Vagina (tissue), 2 donors: ENCODE results near the gene SLC29A3. TPM values are rescaled to one million over a fixed set of nuclear protein-coding genes. Genes with fewer than 3 reads are reported as not detected.

Source experiments
- DNase-seq, 2 donors: peaks; one replicate each; pipeline ENCODE4 v3.0.0-alpha.2; 2017; ENCODE audit errors: extremely low spot score in 2 of 2
- H3K27ac ChIP-seq: fragments of 200-600 bp; sonication (generic); one replicate; pipeline ENCODE4 v1.5.1; 2019
- H3K27me3 ChIP-seq: fragments of 200-600 bp; sonication (generic); one replicate; pipeline ENCODE4 v1.5.1; 2019
- H3K36me3 ChIP-seq, 2 donors: fragments of 200-600 bp; sonication (generic); one replicate each; pipeline ENCODE4 v1.5.1; 2017 to 2019
- H3K4me1 ChIP-seq: fragments of 200-600 bp; sonication (generic); one replicate; pipeline ENCODE4 v1.5.1; 2019
- H3K4me3 ChIP-seq, 2 donors: fragments of 200-600 bp; sonication (generic); 1 replicate in 1 of 2; 2 replicates in 1 of 2; pipeline ENCODE4 v1.5.1; 2016 to 2019
- H3K9me3 ChIP-seq: fragments of 200-600 bp; sonication (generic); one replicate; pipeline ENCODE4 v1.5.1; 2019
- CTCF ChIP-seq, 3 experiments: fragments of 450-650 bp in 2 of 3; fragments of 200-600 bp in 1 of 3; sonication (generic) in 1 of 3; IDR thresholded peaks; one replicate each; pipeline ENCODE4 v1.5.1; 2017 to 2019; ENCODE audit warnings: antibody characterized with exemption in 3 of 3, mild to moderate bottlenecking in 2 of 3, moderate library complexity in 2 of 3
- POLR2A ChIP-seq, 2 donors: fragments of 450-650 bp; IDR thresholded peaks; one replicate each; pipeline ENCODE4 v1.6.1; 2017; ENCODE audit warnings: antibody characterized with exemption in 2 of 2, mild to moderate bottlenecking in 2 of 2, moderate library complexity in 2 of 2
- POLR2AphosphoS5 ChIP-seq, 2 donors: sonication (generic); formaldehyde crosslinking; IDR thresholded peaks; one replicate each; pipeline ENCODE4 v1.9.0; 2017; ENCODE audit warnings: antibody characterized with exemption in 2 of 2, mild to moderate bottlenecking in 2 of 2, low read depth in 1 of 2; ENCODE audit not compliant: insufficient read depth in 1 of 2
- intact Hi-C: fragments of 100-400 bp; cut with DNase I; formaldehyde crosslinking; loops from one replicate; pipeline ENCODE4 v1.15.1; 2023
- total RNA-seq: library from RNA; depleted of rRNA; stranded (reverse); fragments of >200 nt; gene quantifications from one replicate; pipeline ENCODE4 v1.2.3, GENCODE V29; 2016

SLC29A3 gene
- total RNA-seq, 1 donor from 2014 or later = 7.6 TPM

GRCh38 chr10:71389768-71390460 lies 70.9 kb downstream of the SLC29A3 start:
- no peaks in the 10 kb centered on the region for H3K4me1 ChIP-seq
- H3K27ac ChIP-seq = no peak overlapping the region
- DNase-seq = no peak
- TF ChIP-seq CTCF (IDR thresholded peaks at IDR 0.05) (no peak), POLR2A (IDR thresholded peaks at IDR 0.05) (no peak), POLR2AphosphoS5 (IDR thresholded peaks at IDR 0.05; ENCODE audit: insufficient read depth in 1 of 2, low read depth in 1 of 2) (no peak)
- no peaks in the 10 kb centered on the region for H3K9me3 ChIP-seq
- H3K36me3 ChIP-seq = no peaks in the 10 kb centered on the region
- H3K4me3 ChIP-seq = no peak overlapping the region
- intact Hi-C loops = loop anchor here (10.0 kb wide), 2 partner anchors 305 to 415 kb away; no protein-coding TSS in a partner anchor
- no peaks in the 10 kb centered on the region for H3K27me3 ChIP-seq

- H3K27me3 ChIP-seq = no peaks in the 10 kb centered on the region
- no peak overlapping the region for H3K27ac ChIP-seq
- intact Hi-C loops = loop anchor here (10.0 kb wide), 2 partner anchors 304 to 414 kb away; no protein-coding TSS in a partner anchor
- TF ChIP-seq POLR2AphosphoS5 (IDR thresholded peaks at IDR 0.05; ENCODE audit: insufficient read depth in 1 of 2, low read depth in 1 of 2) = no peak
- no peak for TF ChIP-seq CTCF (IDR thresholded peaks at IDR 0.05)
- TF ChIP-seq POLR2A (IDR thresholded peaks at IDR 0.05) = no peak
- H3K36me3 ChIP-seq = no peaks in the 10 kb centered on the region
- H3K9me3 ChIP-seq = no peaks in the 10 kb centered on the region
- no peak for DNase-seq
- no peak overlapping the region for H3K4me3 ChIP-seq
- H3K4me1 ChIP-seq = no peaks in the 10 kb centered on the region
These were observed 71.4 kb downstream of the SLC29A3 start for GRCh38 chr10:71390461-71390835.

- Histone ChIP-seq H3K27me3 (no peaks in the 10 kb centered on the region), H3K9me3 (no peaks in the 10 kb centered on the region), H3K4me3 (no peak overlapping the region), H3K36me3 (no peaks in the 10 kb centered on the region), H3K27ac (no peak overlapping the region), H3K4me1 (no peaks in the 10 kb centered on the region)
- TF ChIP-seq POLR2A (IDR thresholded peaks at IDR 0.05) (no peak), CTCF (IDR thresholded peaks at IDR 0.05) (no peak), POLR2AphosphoS5 (IDR thresholded peaks at IDR 0.05; ENCODE audit: insufficient read depth in 1 of 2, low read depth in 1 of 2) (no peak)
- intact Hi-C loops = loop anchor here (10.0 kb wide), 2 partner anchors 304 to 414 kb away; no protein-coding TSS in a partner anchor
- DNase-seq = peak in 1 of 2 donors; percentile 40
These were observed 72.0 kb downstream of the SLC29A3 start for GRCh38 chr10:71390921-71391690.

DNA sequence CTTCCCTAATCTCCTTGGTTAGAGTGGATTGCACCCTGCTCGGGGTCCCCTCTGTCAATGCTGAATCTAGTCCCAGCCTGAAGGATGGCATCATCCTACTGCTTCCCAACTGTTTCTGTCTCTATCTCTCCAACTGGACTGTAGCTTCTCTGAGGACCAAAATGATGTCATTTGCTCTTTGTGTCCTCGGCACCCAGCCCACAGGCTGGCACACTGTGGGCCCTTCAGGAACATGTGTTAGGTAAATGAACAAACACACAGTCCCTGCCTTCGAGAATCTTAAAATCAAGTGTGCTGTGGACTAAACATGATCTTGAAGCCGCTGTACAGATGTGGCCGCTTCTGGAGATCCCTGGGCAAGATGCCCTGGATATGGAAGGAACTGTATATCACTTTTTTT lies 72.6 kb downstream of the SLC29A3 start:
- TF ChIP-seq CTCF (IDR thresholded peaks at IDR 0.05) (no peak), POLR2AphosphoS5 (IDR thresholded peaks at IDR 0.05; ENCODE audit: insufficient read depth in 1 of 2, low read depth in 1 of 2) (no peak), POLR2A (IDR thresholded peaks at IDR 0.05) (no peak)
- Histone ChIP-seq H3K27ac (no peak overlapping the region), H3K27me3 (no peaks in the 10 kb centered on the region), H3K4me3 (no peak overlapping the region), H3K4me1 (no peaks in the 10 kb centered on the region), H3K36me3 (no peaks in the 10 kb centered on the region), H3K9me3 (no peaks in the 10 kb centered on the region)
- intact Hi-C loops = loop anchor here (10.0 kb wide), 2 partner anchors 303 to 413 kb away; no protein-coding TSS in a partner anchor
- DNase-seq = peak in 1 of 2 donors; percentile 49
